HepG2 (cell line): ENCODE measurements around the gene OGFOD3. TPM values are rescaled to one million over a fixed set of nuclear protein-coding genes. Genes with fewer than 3 reads are reported as not detected.

Experiments
- ATAC-seq: fragments of 200-7000 bp; cut with Tn5 transposase; 3 replicates; pipeline ENCODE4 v1.9.1; 2020; ENCODE audit warnings: mild to moderate bottlenecking, moderate library complexity
- BruUV-seq: library from RNA; stranded (reverse); fragments of 400-500 nt; replicated peaks from 2 replicates; lab custom pipeline; 2021; lab: Mats Ljungman, UMichigan
- CTCF ChIA-PET: fragments of 300-600 bp; formaldehyde crosslinking; extraction: SDS; loops from one replicate; lab custom pipeline; 2021; ENCODE audit warnings: low total read pairs, inconsistent platforms, low intra/inter-chr PET ratio; lab: Yijun Ruan, JAX
- POLR2A ChIA-PET: fragments of 350-600 bp; sonication (Branson Sonifier 250); formaldehyde crosslinking; loops from one replicate; lab custom pipeline; 2020; ENCODE audit warnings: antibody characterized with exemption, inconsistent platforms; lab: Yijun Ruan, JAX
- DNase-seq: peaks from one replicate; pipeline ENCODE4 v3.0.0-alpha.2; 2015; ENCODE audit warnings: low spot score
- FAIRE-seq: peaks from 3 replicates; lab custom pipeline; 2011; peaks lifted over from hg19 to GRCh38; lab: Jason Lieb, UNC
- H2AFZ ChIP-seq: one replicate; pipeline ENCODE4 v1.6.1; 2011; ENCODE audit warnings: low read length, inconsistent platforms
- H3K27ac ChIP-seq: fragments of 300-600 bp; 3 replicates; pipeline ENCODE4 v1.8.0; 2011; ENCODE audit warnings: mixed run types, mild to moderate bottlenecking, mixed read lengths, low read length, inconsistent platforms; ENCODE audit not compliant: insufficient read depth; ENCODE audit errors: extremely low read length
- H3K27me3 ChIP-seq, 2 experiments: fragments of 200-600 bp in 1 of 2; 2 replicates in 1 of 2; 3 replicates in 1 of 2; pipeline versions ENCODE4 v1.6.0 to v1.8.0; 2011; ENCODE audit warnings: low read length in 2 of 2, mild to moderate bottlenecking in 2 of 2, moderate library complexity in 2 of 2, inconsistent platforms in 1 of 2; ENCODE audit not compliant: insufficient read depth in 2 of 2, control insufficient read depth in 1 of 2
- H3K36me3 ChIP-seq, 2 experiments: fragments of 200-600 bp in 1 of 2; replicated peaks in 1 of 2; 2 replicates in 1 of 2; 3 replicates in 1 of 2; pipeline versions ENCODE4 v1.5.1 to v1.8.0; 2011; ENCODE audit warnings: low read length in 2 of 2, inconsistent platforms in 1 of 2; ENCODE audit not compliant: insufficient read depth in 2 of 2, control insufficient read depth in 1 of 2
- H3K4me1 ChIP-seq: 2 replicates; pipeline ENCODE4 v1.5.1; 2012; ENCODE audit warnings: low read length, inconsistent platforms; ENCODE audit not compliant: insufficient read depth
- H3K4me2 ChIP-seq: 2 replicates; pipeline ENCODE4 v1.6.0; 2011; ENCODE audit warnings: low read depth, low read length, inconsistent platforms
- H3K4me3 ChIP-seq, 3 experiments: fragments of 200-600 bp in 1 of 3; sonication (generic), shearing (Covaris generic) in 1 of 3; replicated peaks in 1 of 3; 2 replicates each; pipeline ENCODE4 v1.5.1; 2011 to 2016; ENCODE audit warnings: low read length in 3 of 3, inconsistent platforms in 2 of 3, low read depth in 2 of 3, mild to moderate bottlenecking in 2 of 3, control low read depth in 1 of 3, mixed read lengths in 1 of 3; ENCODE audit not compliant: insufficient read depth in 1 of 3
- H3K79me2 ChIP-seq: one replicate; pipeline ENCODE4 v1.6.1; 2011; ENCODE audit warnings: low read length, inconsistent platforms; ENCODE audit not compliant: insufficient read depth
- H3K9ac ChIP-seq: 2 replicates; pipeline ENCODE4 v1.6.0; 2011; ENCODE audit warnings: mild to moderate bottlenecking, low read depth, low read length, inconsistent platforms; ENCODE audit not compliant: insufficient read depth
- H3K9me3 ChIP-seq: 2 replicates; pipeline ENCODE4 v1.5.1; 2012; ENCODE audit warnings: mild to moderate bottlenecking, low read length
- H4K20me1 ChIP-seq: 2 replicates; pipeline ENCODE4 v1.6.0; 2011; ENCODE audit warnings: inconsistent platforms, mild to moderate bottlenecking, low read length, moderate library complexity; ENCODE audit not compliant: insufficient read depth
- BRCA1 ChIP-seq: sonication (generic); formaldehyde crosslinking; IDR thresholded peaks from 2 replicates; pipeline ENCODE4 v1.4.0; 2020; ENCODE audit warnings: missing genetic modification reagents
- CHD4 ChIP-seq: fragments of 200-600 bp; sonication (generic); IDR thresholded peaks from 2 replicates; pipeline ENCODE4 v1.7.0; 2017; ENCODE audit warnings: mild to moderate bottlenecking, low read length, borderline replicate concordance
- ELK4 ChIP-seq: sonication (generic); formaldehyde crosslinking; IDR thresholded peaks from 2 replicates; pipeline ENCODE4 v1.9.0; 2021; ENCODE audit warnings: missing genetic modification reagents, borderline replicate concordance
- HNRNPH1 ChIP-seq: fragments of 200-400 bp; formaldehyde crosslinking; optimal IDR thresholded peaks from 2 replicates; pipeline ENCODE3; 2017; ENCODE audit warnings: mild to moderate bottlenecking, low read depth, low read length
- HNRNPL ChIP-seq: fragments of 200-400 bp; formaldehyde crosslinking; IDR thresholded peaks from 2 replicates; pipeline ENCODE4 v1.6.1; 2017; ENCODE audit warnings: mild to moderate bottlenecking, low read depth, low read length
- HNRNPLL ChIP-seq: fragments of 200-400 bp; formaldehyde crosslinking; IDR thresholded peaks from 2 replicates; pipeline ENCODE4 v1.6.1; 2017; ENCODE audit warnings: mild to moderate bottlenecking, low read depth, low read length; ENCODE audit not compliant: poor library complexity, severe bottlenecking
- MXD1 ChIP-seq: sonication (generic); formaldehyde crosslinking; IDR thresholded peaks from 2 replicates; pipeline ENCODE4 v1.4.0; 2020; ENCODE audit warnings: mild to moderate bottlenecking, missing genetic modification reagents
- NFYB ChIP-seq: sonication (generic); formaldehyde crosslinking; IDR thresholded peaks from 2 replicates; pipeline ENCODE4 v1.4.0; 2020; ENCODE audit warnings: missing genetic modification reagents
- PHF21A ChIP-seq: sonication (generic); formaldehyde crosslinking; IDR thresholded peaks from 2 replicates; pipeline ENCODE4 v1.5.0; 2020; ENCODE audit warnings: mild to moderate bottlenecking, missing genetic modification reagents
- RBFOX2 ChIP-seq: fragments of 200-400 bp; formaldehyde crosslinking; IDR thresholded peaks from 2 replicates; pipeline ENCODE4 v1.6.1; 2017; ENCODE audit warnings: low read depth, mild to moderate bottlenecking, low read length
- SIX4 ChIP-seq: sonication (generic); formaldehyde crosslinking; IDR thresholded peaks from 2 replicates; pipeline ENCODE4 v1.4.0; 2020; ENCODE audit warnings: missing genetic modification reagents
- SP2 ChIP-seq: sonication (generic); formaldehyde crosslinking; IDR thresholded peaks from 2 replicates; pipeline ENCODE4 v1.5.1; 2020; ENCODE audit warnings: mild to moderate bottlenecking, missing genetic modification reagents
- ZBTB4 ChIP-seq: sonication (generic); formaldehyde crosslinking; IDR thresholded peaks from 2 replicates; pipeline ENCODE4 v1.4.0; 2020; ENCODE audit warnings: missing genetic modification reagents, mild to moderate bottlenecking, borderline replicate concordance
- ZNF24 ChIP-seq: fragments of 450-650 bp; IDR thresholded peaks from 2 replicates; pipeline ENCODE4 v1.6.1; 2017; ENCODE audit warnings: antibody characterized with exemption, mild to moderate bottlenecking
- ZNF343 ChIP-seq: sonication (generic); formaldehyde crosslinking; IDR thresholded peaks from 2 replicates; pipeline ENCODE4 v1.4.0; 2020; ENCODE audit warnings: mild to moderate bottlenecking, missing genetic modification reagents
- ZNF547 ChIP-seq: sonication (generic); formaldehyde crosslinking; IDR thresholded peaks from 2 replicates; pipeline ENCODE4 v1.5.1; 2020; ENCODE audit warnings: mild to moderate bottlenecking, missing genetic modification reagents
- ZNF557 ChIP-seq: sonication (generic); formaldehyde crosslinking; IDR thresholded peaks from 2 replicates; pipeline ENCODE4 v1.4.0; 2020; ENCODE audit warnings: missing genetic modification reagents
- ZNF564 ChIP-seq: sonication (generic); formaldehyde crosslinking; IDR thresholded peaks from 2 replicates; pipeline ENCODE4 v1.8.1; 2023; ENCODE audit warnings: mild to moderate bottlenecking, missing genetic modification reagents
- ZNF75D ChIP-seq: sonication (generic); formaldehyde crosslinking; IDR thresholded peaks from 2 replicates; pipeline ENCODE4 v1.8.1; 2023; ENCODE audit warnings: missing genetic modification reagents, mild to moderate bottlenecking, borderline replicate concordance
- ZNF83 ChIP-seq: sonication (generic); formaldehyde crosslinking; IDR thresholded peaks from 2 replicates; pipeline ENCODE4 v1.4.0; 2020; ENCODE audit warnings: missing genetic modification reagents, mild to moderate bottlenecking, borderline replicate concordance
- WGBS: methylation state at CpG from one replicate; pipeline ENCODE4 v1.1.6; 2017; ENCODE audit warnings: low lambda C conversion rate; 5-methylcytosine and 5-hydroxymethylcytosine counted together
- in situ Hi-C: cut with HindIII; loops from 2 replicates; pipeline ENCODE4 v1.10.0; 2017; ENCODE audit warnings: low pct_unique_long_range_greater_than_20kb; ENCODE audit not compliant: extremely low pct_ligation_motif_present
- intact Hi-C: fragments of 100-400 bp; cut with micrococcal nuclease; formaldehyde crosslinking; loops from one replicate; pipeline ENCODE4 v1.10.0; 2022; ENCODE audit not compliant: unreplicated experiment
- polyA plus RNA-seq, 8 experiments: library from polyadenylated mRNA; depleted of rRNA in 3 of 8; stranded (reverse) in 7 of 8; unstranded in 1 of 8; fragments of >200 nt; fragmentation: Illumina TruSeq in 4 of 8; extraction: Trizol in 4 of 8; gene quantifications; 2 replicates each; pipeline versions ENCODE4 v1.2.1 to v1.2.3, GENCODE V29; 2011 to 2016; ENCODE audit warnings: low read depth in 4 of 8, missing spikeins in 1 of 8, mixed read lengths in 1 of 8; ENCODE audit not compliant: insufficient read depth in 1 of 8
- total RNA-seq, 5 experiments: library from RNA; depleted of rRNA; stranded (reverse); fragments of >200 nt; fragmentation: Illumina TruSeq; extraction: Trizol; gene quantifications; 2 replicates each; pipeline ENCODE4 v1.2.3, GENCODE V29; 2016; ENCODE audit warnings: low read depth in 1 of 5

OGFOD3 gene
- total and polyA plus RNA-seq, 2 of the 13 experiments (the other 11 are each of a cell fraction or from before 2014, with no cell fraction given): 40.0 to 42.1 TPM

- ATAC-seq (0 out of 3 replicates have a peak, but pooled peaks have one; percentile 11), DNase-seq (no peak), FAIRE-seq (no peak)
- peaks cover 13% of the 10 kb centered on the region for H3K4me1 ChIP-seq
- no peaks in the 10 kb centered on the region for H4K20me1 ChIP-seq
- no TSS peak for BruUV-seq
- POLR2A ChIA-PET: no interaction called here
- H3K79me2 ChIP-seq: no peaks in the 10 kb centered on the region
- H3K9me3 ChIP-seq: no peaks in the 10 kb centered on the region
- H3K4me2 ChIP-seq: no peak overlapping the region
- H3K36me3 ChIP-seq: peaks cover 20 to 21% of the 10 kb centered on the region in 2 experiments; a peak in 4 of 5 replicates
- WGBS: 97% methylated on average over 65 of the region's 67 CpGs
- no peak overlapping the region for H3K27ac ChIP-seq
- no peak overlapping the region for H2AFZ ChIP-seq
- intact Hi-C loops (no loop called here), in situ Hi-C loops (no loop called here)
- CTCF ChIA-PET: no interaction called here
- no peaks in the 10 kb centered on the region for H3K27me3 ChIP-seq
- H3K9ac ChIP-seq: no peak overlapping the region
- H3K4me3 ChIP-seq: no peak overlapping the region
- TF ChIP-seq CHD4 (no peak), BRCA1 (CRISPR knock-in tag) (no peak), ZNF547 (CRISPR knock-in tag) (no peak), ZNF557 (no peak), ZNF24 (no peak), HNRNPH1 (no peak), ZNF564 (CRISPR knock-in tag) (no peak), HNRNPL (peak; percentile 70; the same call in 1 of the 2 replicates), NFYB (CRISPR knock-in tag) (no peak), SP2 (CRISPR knock-in tag) (no peak), ELK4 (CRISPR knock-in tag) (no peak), HNRNPLL (peak; percentile 26), ZBTB4 (CRISPR knock-in tag) (no peak), PHF21A (no peak), ZNF83 (CRISPR knock-in tag) (no peak), MXD1 (0 out of 2 replicates have a peak, but pooled peaks have one; percentile 26), RBFOX2 (0 out of 2 replicates have a peak, but pooled peaks have one; percentile 24), SIX4 (CRISPR knock-in tag) (no peak), ZNF75D (CRISPR knock-in tag) (no peak), ZNF343 (CRISPR knock-in tag) (no peak)
Observed at GRCh38 chr17:82403662-82404660, 14.4 kb downstream of the OGFOD3 start.
